NCI-H187 treated with DMSO at 0.1 percent for 48 hours (cell line): ENCODE measurements around the gene POLR2H.
A peak's percentile ranks its signal among the peaks of the same experiment; 100 is the strongest.

Experiments
- DNase-seq: peaks from one replicate; lab custom pipeline; 2025; lab: John Stamatoyannopoulos, UW

POLR2H gene

GRCh38 chr3:184371570-184372018, 10.1 kb downstream of the POLR2H start:
- DNase-seq, result peak; percentile 45

GRCh38 chr3:184372296-184372821, 10.8 kb downstream of the POLR2H start:
- DNase-seq, result no peak

GRCh38 chr3:184372911-184373310, 11.4 kb downstream of the POLR2H start:
- no peak for DNase-seq

GRCh38 chr3:184373422-184373821, 11.9 kb downstream of the POLR2H start:
- no peak for DNase-seq

GRCh38 chr3:184375747-184376461, 14.4 kb downstream of the POLR2H start:
- DNase-seq, result no peak

- DNase-seq, result no peak
Measured at GRCh38 chr3:184377374-184377773, 15.9 kb downstream of the POLR2H start.

- DNase-seq, result no peak
Measured at GRCh38 chr3:184377882-184378445, 16.5 kb downstream of the POLR2H start, which contains the start of gene THPO. Gene THPO, minus strand, starts transcription at chr3:184378207. Its CDS starts 1,948 bp downstream, at chr3:184376259.

GRCh38 chr3:184378651-184379357, 17.3 kb downstream of the POLR2H start:
- no peak for DNase-seq

- no peak for DNase-seq
Measured at GRCh38 chr3:184379358-184380184, 18.1 kb downstream of the POLR2H start, which contains the start of gene CHRD. Gene CHRD, plus strand, starts transcription at chr3:184380054. Its CDS starts 265 bp downstream, at chr3:184380319.

- DNase-seq, result no peak
Measured at GRCh38 chr3:184380185-184380626, 18.7 kb downstream of the POLR2H start.

GRCh38 chr3:184380627-184381260, 19.2 kb downstream of the POLR2H start:
- DNase-seq, result no peak

GRCh38 chr3:184381261-184382224, 20.0 kb downstream of the POLR2H start:
- no peak for DNase-seq

GRCh38 chr3:184382326-184383032, 21.0 kb downstream of the POLR2H start:
- no peak for DNase-seq

- no peak for DNase-seq
Measured at GRCh38 chr3:184383033-184383740, 21.7 kb downstream of the POLR2H start.

GRCh38 chr3:184384342-184384741, 22.8 kb downstream of the POLR2H start:
- no peak for DNase-seq

- no peak for DNase-seq
Measured at GRCh38 chr3:184384856-184385422, 23.4 kb downstream of the POLR2H start.

GRCh38 chr3:184386047-184386806, 24.7 kb downstream of the POLR2H start:
- DNase-seq, result no peak
